ENCODE results near the gene DAB2IP.

The DAB2IP gene

GRCh38 chr9:121820286-121821005 lies 169.0 kb downstream of the DAB2IP start:
- no peak overlapping the region for H3K27ac ChIP-seq (ENCODE audit: low read depth, low read length)
- H3K9ac ChIP-seq (ENCODE audit: low read length) = no peak overlapping the region
- H3K4me3 ChIP-seq (ENCODE audit: low read length) = no peak overlapping the region
- H3K27me3 ChIP-seq (ENCODE audit: control insufficient read depth, insufficient read depth, low read length) = no peaks in the 10 kb centered on the region
- no peaks in the 10 kb centered on the region for H3K4me1 ChIP-seq (ENCODE audit: control insufficient read depth, insufficient read depth, low read length)
- H3K36me3 ChIP-seq (ENCODE audit: control insufficient read depth, insufficient read depth, low read length) = no peaks in the 10 kb centered on the region

- no peak overlapping the region for H3K9ac ChIP-seq (ENCODE audit: low read length)
- no peak overlapping the region for H3K4me3 ChIP-seq (ENCODE audit: low read length)
- H3K27me3 ChIP-seq (ENCODE audit: control insufficient read depth, insufficient read depth, low read length) = no peaks in the 10 kb centered on the region
- H3K4me1 ChIP-seq (ENCODE audit: control insufficient read depth, insufficient read depth, low read length) = no peaks in the 10 kb centered on the region
- no peaks in the 10 kb centered on the region for H3K36me3 ChIP-seq (ENCODE audit: control insufficient read depth, insufficient read depth, low read length)
- H3K27ac ChIP-seq (ENCODE audit: low read depth, low read length) = no peak overlapping the region
Observed at GRCh38 chr9:121821326-121821725, 169.9 kb downstream of the DAB2IP start.

- no peaks in the 10 kb centered on the region for H3K36me3 ChIP-seq (ENCODE audit: control insufficient read depth, insufficient read depth, low read length)
- H3K27ac ChIP-seq (ENCODE audit: low read depth, low read length) = no peak overlapping the region
- no peak overlapping the region for H3K9ac ChIP-seq (ENCODE audit: low read length)
- H3K4me1 ChIP-seq (ENCODE audit: control insufficient read depth, insufficient read depth, low read length) = no peaks in the 10 kb centered on the region
- no peaks in the 10 kb centered on the region for H3K27me3 ChIP-seq (ENCODE audit: control insufficient read depth, insufficient read depth, low read length)
- H3K4me3 ChIP-seq (ENCODE audit: low read length) = no peak overlapping the region
Observed at GRCh38 chr9:121822093-121823085, 171.0 kb downstream of the DAB2IP start.

GRCh38 chr9:121823451-121824169 lies 172.2 kb downstream of the DAB2IP start:
- Histone ChIP-seq H3K4me1 (ENCODE audit: control insufficient read depth, insufficient read depth, low read length) (no peaks in the 10 kb centered on the region), H3K36me3 (ENCODE audit: control insufficient read depth, insufficient read depth, low read length) (no peaks in the 10 kb centered on the region), H3K9ac (ENCODE audit: low read length) (no peak overlapping the region), H3K4me3 (ENCODE audit: low read length) (no peak overlapping the region), H3K27ac (ENCODE audit: low read depth, low read length) (no peak overlapping the region), H3K27me3 (ENCODE audit: control insufficient read depth, insufficient read depth, low read length) (no peaks in the 10 kb centered on the region)

GRCh38 chr9:121824651-121825030 lies 173.2 kb downstream of the DAB2IP start:
- H3K4me3 ChIP-seq (ENCODE audit: low read length) = no peak overlapping the region
- no peak overlapping the region for H3K27ac ChIP-seq (ENCODE audit: low read depth, low read length)
- no peaks in the 10 kb centered on the region for H3K4me1 ChIP-seq (ENCODE audit: control insufficient read depth, insufficient read depth, low read length)
- H3K36me3 ChIP-seq (ENCODE audit: control insufficient read depth, insufficient read depth, low read length) = no peaks in the 10 kb centered on the region
- H3K27me3 ChIP-seq (ENCODE audit: control insufficient read depth, insufficient read depth, low read length) = no peaks in the 10 kb centered on the region
- H3K9ac ChIP-seq (ENCODE audit: low read length) = no peak overlapping the region

- Histone ChIP-seq H3K9ac (ENCODE audit: low read length) (no peak overlapping the region), H3K27ac (ENCODE audit: low read depth, low read length) (no peak overlapping the region), H3K27me3 (ENCODE audit: control insufficient read depth, insufficient read depth, low read length) (no peaks in the 10 kb centered on the region), H3K4me3 (ENCODE audit: low read length) (no peak overlapping the region), H3K4me1 (ENCODE audit: control insufficient read depth, insufficient read depth, low read length) (no peaks in the 10 kb centered on the region), H3K36me3 (ENCODE audit: control insufficient read depth, insufficient read depth, low read length) (no peaks in the 10 kb centered on the region)
Observed at GRCh38 chr9:121825031-121825691, 173.7 kb downstream of the DAB2IP start.

- H3K27ac ChIP-seq (ENCODE audit: low read depth, low read length) = no peak overlapping the region
- no peaks in the 10 kb centered on the region for H3K27me3 ChIP-seq (ENCODE audit: control insufficient read depth, insufficient read depth, low read length)
- H3K4me3 ChIP-seq (ENCODE audit: low read length) = no peak overlapping the region
- no peak overlapping the region for H3K9ac ChIP-seq (ENCODE audit: low read length)
- no peaks in the 10 kb centered on the region for H3K4me1 ChIP-seq (ENCODE audit: control insufficient read depth, insufficient read depth, low read length)
- no peaks in the 10 kb centered on the region for H3K36me3 ChIP-seq (ENCODE audit: control insufficient read depth, insufficient read depth, low read length)
Observed at GRCh38 chr9:121826711-121827110, 175.3 kb downstream of the DAB2IP start.

- Histone ChIP-seq H3K4me1 (ENCODE audit: control insufficient read depth, insufficient read depth, low read length) (no peaks in the 10 kb centered on the region), H3K9ac (ENCODE audit: low read length) (no peak overlapping the region), H3K27me3 (ENCODE audit: control insufficient read depth, insufficient read depth, low read length) (no peaks in the 10 kb centered on the region), H3K27ac (ENCODE audit: low read depth, low read length) (no peak overlapping the region), H3K36me3 (ENCODE audit: control insufficient read depth, insufficient read depth, low read length) (no peaks in the 10 kb centered on the region), H3K4me3 (ENCODE audit: low read length) (no peak overlapping the region)
Observed at GRCh38 chr9:121827251-121827967, 176.0 kb downstream of the DAB2IP start.

GRCh38 chr9:121830441-121831140 lies 179.2 kb downstream of the DAB2IP start:
- no peaks in the 10 kb centered on the region for H3K4me1 ChIP-seq (ENCODE audit: control insufficient read depth, insufficient read depth, low read length)
- no peaks in the 10 kb centered on the region for H3K27me3 ChIP-seq (ENCODE audit: control insufficient read depth, insufficient read depth, low read length)
- no peak overlapping the region for H3K9ac ChIP-seq (ENCODE audit: low read length)
- H3K27ac ChIP-seq (ENCODE audit: low read depth, low read length) = no peak overlapping the region
- H3K36me3 ChIP-seq (ENCODE audit: control insufficient read depth, insufficient read depth, low read length) = no peaks in the 10 kb centered on the region
- H3K4me3 ChIP-seq (ENCODE audit: low read length) = no peak overlapping the region

- no peak overlapping the region for H3K27ac ChIP-seq (ENCODE audit: low read depth, low read length)
- H3K4me3 ChIP-seq (ENCODE audit: low read length) = no peak overlapping the region
Observed at GRCh38 chr9:121831869-121832268, 180.4 kb downstream of the DAB2IP start.

GRCh38 chr9:121833061-121833460 lies 181.6 kb downstream of the DAB2IP start:
- Histone ChIP-seq H3K36me3 (ENCODE audit: control insufficient read depth, insufficient read depth, low read length) (no peaks in the 10 kb centered on the region), H3K9ac (ENCODE audit: low read length) (no peak overlapping the region), H3K4me3 (ENCODE audit: low read length) (no peak overlapping the region), H3K4me1 (ENCODE audit: control insufficient read depth, insufficient read depth, low read length) (no peaks in the 10 kb centered on the region), H3K27me3 (ENCODE audit: control insufficient read depth, insufficient read depth, low read length) (no peaks in the 10 kb centered on the region), H3K27ac (ENCODE audit: low read depth, low read length) (no peak overlapping the region)

More at GRCh38 chr9:121831869-121832268, 180.4 kb downstream of the DAB2IP start:
- no peaks in the 10 kb centered on the region for H3K4me1 ChIP-seq (ENCODE audit: control insufficient read depth, insufficient read depth, low read length)
- no peaks in the 10 kb centered on the region for H3K36me3 ChIP-seq (ENCODE audit: control insufficient read depth, insufficient read depth, low read length)
- no peaks in the 10 kb centered on the region for H3K27me3 ChIP-seq (ENCODE audit: control insufficient read depth, insufficient read depth, low read length)
- H3K9ac ChIP-seq (ENCODE audit: low read length) = no peak overlapping the region
